ENCODE measurements around the gene PPARD.

GRCh38 chr6:35370124-35370741, 27.9 kb downstream of the PPARD start:
- TF ChIP-seq JUN (IDR thresholded peaks at IDR 0.05), result 0 out of 5 replicates have a peak, but pooled peaks of 1 of the 2 experiments have one; percentile 5
- TF ChIP-seq JUNB (IDR thresholded peaks at IDR 0.05), result 0 out of 2 replicates have a peak, but pooled peaks have one; percentile 18
- TF ChIP-seq CBX2 (IDR thresholded peaks at IDR 0.05; ENCODE audit: borderline replicate concordance, low read depth), result no peak
- TF ChIP-seq CTCF (IDR thresholded peaks at IDR 0.05), result no peak
- TF ChIP-seq EP300 (IDR thresholded peaks at IDR 0.05), result 0 out of 5 replicates have a peak, but pooled peaks of 1 of the 2 experiments have one; percentile 27
- no peak for TF ChIP-seq CBX8 (IDR thresholded peaks at IDR 0.05)
- TF ChIP-seq, protein P1, sequence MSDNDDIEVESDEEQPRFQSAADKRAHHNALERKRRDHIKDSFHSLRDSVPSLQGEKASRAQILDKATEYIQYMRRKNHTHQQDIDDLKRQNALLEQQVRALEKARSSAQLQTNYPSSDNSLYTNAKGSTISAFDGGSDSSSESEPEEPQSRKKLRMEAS (IDR thresholded peaks at IDR 0.05), result 0 out of 2 replicates have a peak, but pooled peaks have one; percentile 44
- no peak for TF ChIP-seq EHF (CRISPR knock-in tag; IDR thresholded peaks at IDR 0.05)
- no peak for TF ChIP-seq PBX3 (IDR thresholded peaks at IDR 0.05)
- no peak for TF ChIP-seq POLR2A (IDR thresholded peaks at IDR 0.05; ENCODE audit: low read length)
